LNCaP clone FGC (cell line): ENCODE data around the gene RFX2.

Experiments used
- DNase-seq: peaks from one replicate; pipeline ENCODE4 v3.0.0-alpha.2; 2011; ENCODE audit warnings: low read depth
- H3K4me3 ChIP-seq: 2 replicates; pipeline ENCODE4 v1.5.1; 2011; ENCODE audit warnings: mild to moderate bottlenecking, low read depth, low read length, control low read depth
- TF ChIP-seq, protein P1 (sequence below): IDR thresholded peaks from 2 replicates; pipeline ENCODE4 v1.5.1; 2012; ENCODE audit warnings: mild to moderate bottlenecking; ENCODE audit not compliant: control insufficient read depth, insufficient read depth; ENCODE audit errors: extremely low read depth

Gene RFX2

GRCh38 chr19:6060600-6061375 lies 49.5 kb downstream of the RFX2 start:
- TF ChIP-seq, protein P1, sequence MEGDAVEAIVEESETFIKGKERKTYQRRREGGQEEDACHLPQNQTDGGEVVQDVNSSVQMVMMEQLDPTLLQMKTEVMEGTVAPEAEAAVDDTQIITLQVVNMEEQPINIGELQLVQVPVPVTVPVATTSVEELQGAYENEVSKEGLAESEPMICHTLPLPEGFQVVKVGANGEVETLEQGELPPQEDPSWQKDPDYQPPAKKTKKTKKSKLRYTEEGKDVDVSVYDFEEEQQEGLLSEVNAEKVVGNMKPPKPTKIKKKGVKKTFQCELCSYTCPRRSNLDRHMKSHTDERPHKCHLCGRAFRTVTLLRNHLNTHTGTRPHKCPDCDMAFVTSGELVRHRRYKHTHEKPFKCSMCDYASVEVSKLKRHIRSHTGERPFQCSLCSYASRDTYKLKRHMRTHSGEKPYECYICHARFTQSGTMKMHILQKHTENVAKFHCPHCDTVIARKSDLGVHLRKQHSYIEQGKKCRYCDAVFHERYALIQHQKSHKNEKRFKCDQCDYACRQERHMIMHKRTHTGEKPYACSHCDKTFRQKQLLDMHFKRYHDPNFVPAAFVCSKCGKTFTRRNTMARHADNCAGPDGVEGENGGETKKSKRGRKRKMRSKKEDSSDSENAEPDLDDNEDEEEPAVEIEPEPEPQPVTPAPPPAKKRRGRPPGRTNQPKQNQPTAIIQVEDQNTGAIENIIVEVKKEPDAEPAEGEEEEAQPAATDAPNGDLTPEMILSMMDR, result no peak
- H3K4me3 ChIP-seq, result no peak overlapping the region
- no peak for DNase-seq

GRCh38 chr19:6059988-6060599 lies 50.2 kb downstream of the RFX2 start:
- DNase-seq, result no peak
- TF ChIP-seq, protein P1, result no peak
- no peak overlapping the region for H3K4me3 ChIP-seq

DNA sequence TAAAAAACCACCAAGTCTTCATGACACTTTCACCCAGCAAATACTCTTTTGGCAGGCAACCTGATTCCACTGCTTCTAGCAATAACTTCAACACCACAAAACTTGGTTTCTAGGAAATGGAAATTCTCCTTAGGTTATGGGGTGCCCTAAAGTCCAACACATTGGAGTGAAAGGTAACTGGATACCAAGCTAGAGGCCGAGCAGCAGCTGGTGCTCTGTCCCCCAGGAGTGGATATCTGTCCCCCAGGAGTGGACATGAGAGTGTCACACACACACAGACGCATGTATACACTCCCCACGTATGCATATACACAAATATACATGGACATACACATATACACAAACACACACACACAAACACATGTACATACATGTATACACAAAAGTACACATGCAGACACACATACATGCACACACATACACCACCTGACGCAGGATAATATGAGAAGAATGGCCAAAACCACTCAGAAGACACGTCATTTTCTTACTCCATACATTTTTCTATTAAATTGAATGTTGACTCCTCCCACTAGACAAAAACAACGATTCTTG lies 50.8 kb downstream of the RFX2 start:
- H3K4me3 ChIP-seq, result no peak overlapping the region
- DNase-seq, result no peak
- TF ChIP-seq, protein P1, result no peak

DNA sequence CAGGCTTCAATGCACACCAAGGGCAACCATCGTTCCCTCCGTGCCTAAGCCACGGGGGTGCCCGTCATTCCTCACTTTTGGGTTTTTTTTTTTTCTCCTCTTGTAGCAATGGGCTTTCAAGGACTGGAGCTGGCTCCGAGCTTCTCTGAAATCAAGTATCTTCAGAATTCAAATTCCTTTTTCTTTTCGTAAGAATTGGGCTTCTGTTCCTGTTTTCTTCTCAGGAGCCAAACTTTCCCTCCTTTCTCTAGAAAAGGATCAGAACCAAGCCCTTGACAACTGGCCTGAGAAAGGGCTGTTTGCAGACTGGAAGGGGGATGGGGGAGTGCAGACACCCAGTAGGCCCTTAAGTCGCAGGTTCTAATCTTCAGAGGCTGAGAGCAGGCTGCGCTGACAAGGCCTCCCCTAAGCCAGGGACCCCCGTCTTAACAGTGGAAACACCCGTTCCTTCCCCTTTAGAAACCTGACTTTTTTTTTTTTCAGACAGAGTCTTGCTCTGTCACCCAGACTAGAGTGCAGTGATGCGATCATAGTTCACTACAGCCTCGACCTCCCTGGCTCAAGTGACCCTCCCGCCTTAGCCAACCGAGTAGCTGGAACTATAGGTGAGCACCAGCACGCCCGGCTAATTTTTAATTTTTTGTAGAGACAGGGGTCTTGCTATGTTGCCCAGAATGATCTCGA lies 51.6 kb downstream of the RFX2 start:
- no peak for DNase-seq
- TF ChIP-seq, protein P1, result no peak
- H3K4me3 ChIP-seq, result no peak overlapping the region

- no peak for DNase-seq
- H3K4me3 ChIP-seq, result no peak overlapping the region
- TF ChIP-seq, protein P1, result no peak
These were observed 52.4 kb downstream of the RFX2 start for GRCh38 chr19:6057651-6058517.

DNA sequence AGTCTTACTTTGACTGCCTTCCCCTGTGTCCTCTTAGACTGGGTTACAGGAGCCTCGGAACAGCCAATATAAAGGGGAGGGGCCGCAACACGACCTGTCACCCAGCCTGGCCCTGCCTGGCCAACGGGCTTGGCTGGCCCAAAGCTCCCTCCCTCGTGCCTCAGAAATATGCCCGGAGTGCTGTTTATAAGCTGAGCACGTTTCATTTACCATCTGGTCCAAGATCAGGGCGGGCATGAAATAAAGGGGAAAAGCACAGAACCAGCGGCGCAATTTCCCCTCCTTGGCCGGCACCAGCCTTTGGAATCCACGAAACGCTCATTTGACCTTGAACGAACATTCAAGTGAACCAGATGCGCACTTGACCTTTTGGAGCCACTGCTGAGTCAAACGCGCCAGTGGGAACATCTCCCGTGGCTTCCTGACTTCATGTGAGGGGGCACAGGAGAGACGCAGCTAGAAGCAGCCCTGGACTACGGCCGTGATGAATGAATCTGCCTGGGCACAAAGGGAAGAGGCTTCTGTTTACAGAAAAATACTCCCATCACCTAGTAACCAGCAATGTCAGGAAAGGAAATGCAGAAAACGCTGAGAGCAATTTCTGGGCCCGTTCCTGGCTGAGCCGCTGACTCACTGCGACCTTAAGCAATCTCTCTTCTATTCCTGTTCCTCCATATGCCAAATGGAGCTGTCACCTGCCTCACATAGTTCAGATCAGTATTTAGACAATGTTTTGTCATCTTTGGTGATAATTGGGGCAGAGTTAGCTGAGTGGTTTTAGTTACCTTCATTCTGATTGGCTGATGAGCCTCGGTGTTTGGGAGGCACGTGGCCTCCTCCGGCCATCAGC lies 53.3 kb downstream of the RFX2 start:
- TF ChIP-seq, protein P1, result no peak
- DNase-seq, result no peak
- no peak overlapping the region for H3K4me3 ChIP-seq
